Upper lobe of left lung (tissue), 6 donors: ENCODE data around the gene ISOC2. TPM values are rescaled to one million over a fixed set of nuclear protein-coding genes. Genes with fewer than 3 reads are reported as not detected.

Experiments
- ATAC-seq, 2 donors: fragments of 200-7000 bp; cut with Tn5 transposase; one replicate each; pipeline ENCODE4 v1.9.1; 2022; ENCODE audit warnings: mild to moderate bottlenecking in 2 of 2, moderate library complexity in 2 of 2; ENCODE audit not compliant: low FRiP score in 2 of 2
- DNase-seq, 2 donors: peaks; one replicate each; pipeline ENCODE4 v3.0.0-alpha.2; 2019 to 2020
- H3K27ac ChIP-seq, 4 donors: fragments of 200-600 bp; sonication (generic); one replicate each; pipeline ENCODE4 v1.5.1; 2016 to 2019
- H3K27me3 ChIP-seq, 4 donors: fragments of 200-600 bp; sonication (generic); one replicate each; pipeline ENCODE4 v1.5.1; 2017 to 2019
- H3K36me3 ChIP-seq, 4 donors: fragments of 200-600 bp; sonication (generic); one replicate each; pipeline ENCODE4 v1.5.1; 2016 to 2019
- H3K4me1 ChIP-seq, 4 donors: fragments of 200-600 bp; sonication (generic); one replicate each; pipeline ENCODE4 v1.5.1; 2018 to 2019
- H3K4me3 ChIP-seq, 4 donors: fragments of 200-600 bp; sonication (generic); one replicate each; pipeline ENCODE4 v1.5.1; 2017 to 2019; ENCODE audit warnings: mild to moderate bottlenecking in 2 of 4, moderate library complexity in 1 of 4
- H3K9me3 ChIP-seq, 4 donors: fragments of 200-600 bp; sonication (generic); one replicate each; pipeline ENCODE4 v1.5.1; 2018 to 2019
- CTCF ChIP-seq, 6 experiments: fragments of 450-650 bp in 4 of 6; fragments of 200-600 bp in 2 of 6; sonication (generic) in 2 of 6; IDR thresholded peaks; one replicate each; pipeline ENCODE4 v1.5.1; 2016 to 2019; ENCODE audit warnings: antibody characterized with exemption in 6 of 6
- EP300 ChIP-seq, 4 donors: sonication (generic); formaldehyde crosslinking; IDR thresholded peaks; one replicate each; pipeline ENCODE4 v1.5.1; 2017; ENCODE audit warnings: antibody characterized with exemption in 4 of 4, control low read depth in 2 of 4
- POLR2A ChIP-seq, 4 donors: fragments of 450-650 bp; IDR thresholded peaks; one replicate each; pipeline ENCODE4 v1.5.1; 2016 to 2017; ENCODE audit warnings: antibody characterized with exemption in 4 of 4, mild to moderate bottlenecking in 2 of 4
- POLR2AphosphoS5 ChIP-seq, 2 donors: sonication (generic); formaldehyde crosslinking; IDR thresholded peaks; one replicate each; pipeline ENCODE4 v1.5.1; 2017; ENCODE audit warnings: antibody characterized with exemption in 2 of 2
- WGBS, 2 donors: methylation state at CpG; one replicate each; pipeline ENCODE4 v1.1.5; 2017 to 2018; 5-methylcytosine and 5-hydroxymethylcytosine counted together
- total RNA-seq, 6 donors: library from RNA; depleted of rRNA in 4 of 6; stranded (reverse); fragments of >200 nt in 4 of 6; gene quantifications; one replicate each; pipeline versions ENCODE4 v1.1.0 to v1.2.1, GENCODE V29; 2016 to 2021
- donor health status: DM: no; HTN: no; CAD: no; lungs with moderate emphysema.
- donor health status: DM: no; HTN: yes; CAD: no; lungs with severe emphysema.

Gene ISOC2
- 10 to 100 TPM in 5 of 6 donors, 1 to 10 TPM in 1; 4.2 to 44.8 (median 36.7) TPM for total RNA-seq

GRCh38 chr19:55461259-55461973 is at the start of gene ISOC2:
TSS of gene ISOC2 (minus strand) at chr19:55461642. CDS start at chr19:55456486, 5,156 bp downstream.
- peak within 1 kb of the TSS; percentile 78 to 100 (median 84) for H3K4me3 ChIP-seq
- peaks cover 22 to 27% (median 24%) of the 10 kb centered on the region in 4 donors for H3K4me1 ChIP-seq
- H3K9me3 ChIP-seq: no peaks in the 10 kb centered on the region
- 0 to 1% methylated on average over 6 to 41 of the region's 54 CpGs for WGBS, 2 donors
- TF ChIP-seq POLR2AphosphoS5 (IDR thresholded peaks at IDR 0.05): peak; percentile 36 to 74
- peak in 2 of 6 experiments; percentile 13 to 20 for TF ChIP-seq CTCF (IDR thresholded peaks at IDR 0.05)
- TF ChIP-seq POLR2A (IDR thresholded peaks at IDR 0.05): peak in 3 of 4 donors; percentile 42 to 53 (median 50)
- TF ChIP-seq EP300 (IDR thresholded peaks at IDR 0.05): no peak
- ATAC-seq (peak; percentile 96 to 99), DNase-seq (peak; percentile 100)
- H3K36me3 ChIP-seq: peaks cover 0 to under 1% (median 0%) of the 10 kb centered on the region in 4 donors
- peak within 1 kb of the TSS; percentile 82 to 91 (median 88) for H3K27ac ChIP-seq
- no peaks in the 10 kb centered on the region for H3K27me3 ChIP-seq

- H3K27ac ChIP-seq: no peak overlapping the region
- DNase-seq: no peak
- WGBS, 2 donors: 74 to 84% methylated on average over 10 of the region's 10 CpGs
- H3K36me3 ChIP-seq: no peaks in the 10 kb centered on the region
- no peaks in the 10 kb centered on the region for H3K27me3 ChIP-seq
- peaks cover 4 to 11% (median 7%) of the 10 kb centered on the region in 4 donors for H3K4me1 ChIP-seq
- no peak for TF ChIP-seq CTCF (IDR thresholded peaks at IDR 0.05)
- TF ChIP-seq POLR2A (IDR thresholded peaks at IDR 0.05): no peak
- TF ChIP-seq POLR2AphosphoS5 (IDR thresholded peaks at IDR 0.05): no peak
- no peak for TF ChIP-seq EP300 (IDR thresholded peaks at IDR 0.05)
- no peak overlapping the region for H3K4me3 ChIP-seq
- H3K9me3 ChIP-seq: no peaks in the 10 kb centered on the region
- no peak for ATAC-seq
Measured at GRCh38 chr19:55508120-55508519, 46.7 kb upstream of the ISOC2 start.

GRCh38 chr19:55504981-55505380 is 43.5 kb upstream of the ISOC2 start:
- no peak for DNase-seq
- TF ChIP-seq POLR2AphosphoS5 (IDR thresholded peaks at IDR 0.05) (no peak), POLR2A (IDR thresholded peaks at IDR 0.05) (no peak), CTCF (IDR thresholded peaks at IDR 0.05) (no peak), EP300 (IDR thresholded peaks at IDR 0.05) (no peak)
- WGBS, 2 donors: 82 to 85% methylated on average over 11 of the region's 11 CpGs

GRCh38 chr19:55504252-55504603 is 42.8 kb upstream of the ISOC2 start:
- ATAC-seq (no peak), DNase-seq (no peak)
- TF ChIP-seq POLR2AphosphoS5 (IDR thresholded peaks at IDR 0.05): no peak
- no peak for TF ChIP-seq POLR2A (IDR thresholded peaks at IDR 0.05)
- no peak for TF ChIP-seq CTCF (IDR thresholded peaks at IDR 0.05)
- TF ChIP-seq EP300 (IDR thresholded peaks at IDR 0.05): no peak
- Histone ChIP-seq H3K9me3 (no peaks in the 10 kb centered on the region), H3K27ac (peak overlapping the region in 2 of 4 donors; percentile 73 to 79), H3K4me3 (peak overlapping the region in 3 of 4 donors; percentile 48 to 71 (median 51)), H3K36me3 (no peaks in the 10 kb centered on the region), H3K27me3 (no peaks in the 10 kb centered on the region), H3K4me1 (peaks cover 4 to 11% (median 7%) of the 10 kb centered on the region in 4 donors)
- WGBS, 2 donors: 29% methylated on average over 13 of the region's 13 CpGs

More at GRCh38 chr19:55504981-55505380, 43.5 kb upstream of the ISOC2 start:
- H3K36me3 ChIP-seq: no peaks in the 10 kb centered on the region
- H3K4me1 ChIP-seq: peaks cover 4 to 11% (median 7%) of the 10 kb centered on the region in 4 donors
- H3K27me3 ChIP-seq: no peaks in the 10 kb centered on the region
- ATAC-seq: no peak
- no peak overlapping the region for H3K27ac ChIP-seq
- H3K4me3 ChIP-seq: no peak overlapping the region
- H3K9me3 ChIP-seq: no peaks in the 10 kb centered on the region
